Endothelial cell (in vitro differentiated cells): ENCODE data around the gene COQ10B. TPM values are rescaled to one million over a fixed set of nuclear protein-coding genes. Genes with fewer than 3 reads are reported as not detected.
"Not testable (repeated sequence)": the region's sequence is repeated elsewhere in the genome, so short reads cannot be mapped to it uniquely, and the experiment has no call there.

Experiments used
- DNase-seq: peaks from one replicate; pipeline ENCODE4 v3.0.0; 2021; ENCODE audit warnings: low spot score
- H3K27ac Mint-ChIP-seq: one replicate; pipeline ENCODE4 v1.8.0; 2021; ENCODE audit warnings: mixed read lengths, inconsistent platforms; ENCODE audit not compliant: unreplicated experiment
- H3K27me3 Mint-ChIP-seq: one replicate; pipeline ENCODE4 v1.8.0; 2021; ENCODE audit warnings: mild to moderate bottlenecking, moderate library complexity, mixed read lengths, inconsistent platforms; ENCODE audit not compliant: unreplicated experiment
- H3K36me3 Mint-ChIP-seq: one replicate; pipeline ENCODE4 v1.8.0; 2021; ENCODE audit warnings: mild to moderate bottlenecking, low read depth, mixed read lengths, inconsistent platforms; ENCODE audit not compliant: unreplicated experiment
- H3K4me1 Mint-ChIP-seq: one replicate; pipeline ENCODE4 v1.8.0; 2021; ENCODE audit warnings: mild to moderate bottlenecking, mixed read lengths, inconsistent platforms; ENCODE audit not compliant: unreplicated experiment
- H3K4me3 Mint-ChIP-seq: one replicate; pipeline ENCODE4 v1.8.0; 2021; ENCODE audit warnings: mild to moderate bottlenecking, mixed read lengths, inconsistent platforms; ENCODE audit not compliant: unreplicated experiment
- H3K9me3 Mint-ChIP-seq: one replicate; pipeline ENCODE4 v1.8.0; 2021; ENCODE audit warnings: mixed read lengths, inconsistent platforms; ENCODE audit not compliant: unreplicated experiment
- total RNA-seq: library from RNA; stranded (reverse); fragmentation: NEBNext Ultra II Directional; extraction: Animal tissue kit (Norgen Biotek cat#: 25700); gene quantifications from one replicate; pipeline ENCODE4 v1.2.1, GENCODE V29; 2021; ENCODE audit not compliant: unreplicated experiment
- TF ChIP-seq, protein P1 (sequence below): fragments of 200-600 bp; sonication (generic); IDR thresholded peaks from one replicate; pipeline ENCODE4 v1.5.0; 2021; ENCODE audit warnings: antibody characterized with exemption; ENCODE audit not compliant: unreplicated experiment

COQ10B gene
- total RNA-seq, 1 donor from 2014 or later: 22.1 TPM

DNA sequence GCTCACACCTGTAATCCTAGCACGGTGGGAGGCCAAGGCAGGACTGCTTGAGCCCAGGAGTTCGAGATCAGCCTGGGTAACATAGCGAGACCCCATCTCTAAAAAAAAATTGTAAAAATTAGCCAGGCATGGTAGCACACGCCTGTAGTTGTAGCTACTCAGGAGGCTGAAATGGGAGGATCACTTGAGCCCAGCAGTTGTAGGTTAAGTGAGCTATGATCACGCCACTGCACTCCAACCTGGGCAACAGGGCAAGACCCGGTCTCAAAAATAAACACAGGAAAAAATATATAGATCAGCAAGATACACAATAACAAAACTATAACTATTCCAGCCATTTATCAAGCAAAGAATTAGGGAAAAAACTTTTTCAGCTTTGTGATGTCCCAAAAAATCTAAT lies 21.5 kb upstream of the COQ10B start:
- Mint-ChIP-seq H3K4me3 (no peak overlapping the region), H3K36me3 (peaks cover 8% of the 10 kb centered on the region), H3K27me3 (peaks cover 13% of the 10 kb centered on the region), H3K27ac (peak overlapping the region; percentile 37), H3K9me3 (no peaks in the 10 kb centered on the region), H3K4me1 (peaks cover 48% of the 10 kb centered on the region)
- no peak for DNase-seq
- TF ChIP-seq, protein P1, sequence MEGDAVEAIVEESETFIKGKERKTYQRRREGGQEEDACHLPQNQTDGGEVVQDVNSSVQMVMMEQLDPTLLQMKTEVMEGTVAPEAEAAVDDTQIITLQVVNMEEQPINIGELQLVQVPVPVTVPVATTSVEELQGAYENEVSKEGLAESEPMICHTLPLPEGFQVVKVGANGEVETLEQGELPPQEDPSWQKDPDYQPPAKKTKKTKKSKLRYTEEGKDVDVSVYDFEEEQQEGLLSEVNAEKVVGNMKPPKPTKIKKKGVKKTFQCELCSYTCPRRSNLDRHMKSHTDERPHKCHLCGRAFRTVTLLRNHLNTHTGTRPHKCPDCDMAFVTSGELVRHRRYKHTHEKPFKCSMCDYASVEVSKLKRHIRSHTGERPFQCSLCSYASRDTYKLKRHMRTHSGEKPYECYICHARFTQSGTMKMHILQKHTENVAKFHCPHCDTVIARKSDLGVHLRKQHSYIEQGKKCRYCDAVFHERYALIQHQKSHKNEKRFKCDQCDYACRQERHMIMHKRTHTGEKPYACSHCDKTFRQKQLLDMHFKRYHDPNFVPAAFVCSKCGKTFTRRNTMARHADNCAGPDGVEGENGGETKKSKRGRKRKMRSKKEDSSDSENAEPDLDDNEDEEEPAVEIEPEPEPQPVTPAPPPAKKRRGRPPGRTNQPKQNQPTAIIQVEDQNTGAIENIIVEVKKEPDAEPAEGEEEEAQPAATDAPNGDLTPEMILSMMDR: no peak

DNA sequence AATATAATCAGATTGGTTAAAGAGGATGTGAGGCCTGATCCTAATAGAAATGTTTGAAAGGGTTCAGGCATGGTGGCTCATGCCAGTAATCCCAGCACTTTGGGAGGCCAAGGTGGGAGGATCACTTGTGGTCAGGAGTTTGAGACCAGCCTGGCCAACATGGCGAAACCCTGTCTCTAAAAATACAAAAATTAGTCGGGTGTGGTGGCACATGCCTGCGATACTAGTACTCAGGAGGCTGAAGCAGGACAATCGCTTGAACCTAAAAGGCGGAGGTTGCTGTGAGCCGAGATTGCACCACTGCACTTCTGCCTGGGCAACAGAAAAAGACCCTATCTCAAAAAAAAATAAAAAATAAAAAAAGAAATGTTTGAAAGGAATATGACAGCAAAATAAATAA lies 20.8 kb upstream of the COQ10B start:
- not testable (repeated sequence) for DNase-seq, H3K27ac Mint-ChIP-seq, H3K36me3 Mint-ChIP-seq, H3K9me3 Mint-ChIP-seq
- Mint-ChIP-seq H3K4me3 (peak overlapping the region; percentile 99), H3K27me3 (peaks cover 13% of the 10 kb centered on the region), H3K4me1 (peaks cover 45% of the 10 kb centered on the region)

DNA sequence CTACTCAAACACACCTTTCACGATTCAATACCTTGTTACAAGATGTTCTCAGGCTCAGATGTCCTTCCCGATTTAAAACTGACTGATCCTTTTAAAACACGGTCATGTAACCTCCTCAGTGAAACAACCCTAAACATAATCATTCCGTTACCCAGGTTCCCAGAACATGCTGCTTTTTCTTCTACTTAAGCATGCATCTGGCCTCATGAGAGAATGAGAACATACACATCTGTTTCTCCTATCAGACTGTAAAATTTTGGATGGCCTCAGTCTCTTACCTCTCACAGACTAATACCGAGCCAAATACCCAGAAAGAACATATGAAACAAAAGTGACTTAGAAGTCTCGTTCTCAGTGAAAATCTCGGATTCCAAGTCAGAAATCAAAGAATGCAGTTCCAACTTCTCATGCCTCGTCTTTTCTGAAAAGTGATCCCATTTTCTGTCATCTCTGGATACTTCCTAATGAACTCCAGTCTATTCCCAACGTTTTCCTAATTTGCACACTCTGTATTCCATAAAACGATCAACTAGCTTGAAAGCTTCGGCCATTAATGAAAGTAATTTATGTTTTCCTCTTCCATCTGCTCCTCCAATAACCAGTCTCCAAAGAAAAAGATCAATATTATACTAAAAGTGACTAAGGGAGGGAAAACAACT lies 19.4 kb upstream of the COQ10B start:
- DNase-seq: no peak
- TF ChIP-seq, protein P1: no peak
- peak overlapping the region; percentile 99 for H3K4me3 Mint-ChIP-seq
- H3K36me3 Mint-ChIP-seq: peaks cover 6% of the 10 kb centered on the region
- H3K27me3 Mint-ChIP-seq: peaks cover 13% of the 10 kb centered on the region
- no peaks in the 10 kb centered on the region for H3K9me3 Mint-ChIP-seq
- peaks cover 43% of the 10 kb centered on the region for H3K4me1 Mint-ChIP-seq
- peak overlapping the region; percentile 100 for H3K27ac Mint-ChIP-seq

DNA sequence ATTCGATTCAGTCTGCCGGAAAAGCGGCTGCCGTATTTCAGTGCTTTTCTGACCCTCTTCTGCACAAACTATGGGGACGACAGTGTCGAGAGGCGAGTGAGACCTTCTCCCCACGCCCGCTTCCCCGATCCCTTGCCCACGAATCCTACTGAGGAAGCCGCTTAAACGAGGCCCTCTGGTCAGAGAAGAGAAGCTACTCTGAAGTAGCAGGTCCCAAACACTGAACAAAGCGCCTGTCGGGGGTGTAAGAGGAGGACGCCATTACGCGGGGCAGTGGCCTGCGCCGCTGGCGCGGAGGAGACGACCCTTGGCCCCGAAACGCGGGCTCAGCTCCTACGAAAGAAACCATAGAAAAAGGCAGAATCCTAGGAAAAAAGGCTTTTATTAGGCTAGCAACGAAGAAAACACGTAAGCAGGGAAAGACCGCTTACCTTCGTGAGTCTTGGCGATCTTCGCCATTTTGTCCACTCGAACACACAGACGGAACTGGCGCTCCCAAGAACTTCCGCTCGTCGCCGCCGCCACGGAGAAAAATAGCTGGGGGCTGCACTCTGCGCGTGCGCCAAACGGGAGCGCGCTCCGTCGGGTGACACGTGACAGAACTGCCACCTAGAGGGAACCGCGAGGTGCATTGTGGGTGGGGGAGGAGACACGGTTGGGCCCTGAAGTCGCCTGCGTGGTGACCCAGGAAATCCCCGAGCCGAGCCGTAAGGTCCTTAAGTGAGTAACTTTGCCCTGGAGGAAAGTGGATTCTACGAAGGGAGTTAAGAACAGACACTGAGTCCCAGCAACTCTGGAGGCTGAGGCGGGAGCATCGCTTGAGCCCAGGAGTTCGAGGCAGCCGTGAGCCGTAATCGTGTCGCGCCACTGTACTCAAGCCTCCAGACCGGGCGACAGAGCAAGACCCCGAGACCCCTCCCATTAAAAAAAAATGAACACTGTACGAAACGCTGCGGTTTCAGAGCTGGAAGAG lies 18.5 kb upstream of the COQ10B start, which contains the start of gene SF3B1:
Gene SF3B1 (minus strand): TSS at position 488 of the 973 bp plus-strand sequence. CDS start 29 bp downstream, at position 459.
- Mint-ChIP-seq H3K9me3 (no peaks in the 10 kb centered on the region), H3K4me3 (peak within 1 kb of the TSS; percentile 99), H3K36me3 (peaks cover 4% of the 10 kb centered on the region), H3K27me3 (peaks cover 13% of the 10 kb centered on the region), H3K27ac (peak within 1 kb of the TSS; percentile 100), H3K4me1 (peaks cover 41% of the 10 kb centered on the region)
- TF ChIP-seq, protein P1: no peak
- DNase-seq: peak; percentile 99

DNA sequence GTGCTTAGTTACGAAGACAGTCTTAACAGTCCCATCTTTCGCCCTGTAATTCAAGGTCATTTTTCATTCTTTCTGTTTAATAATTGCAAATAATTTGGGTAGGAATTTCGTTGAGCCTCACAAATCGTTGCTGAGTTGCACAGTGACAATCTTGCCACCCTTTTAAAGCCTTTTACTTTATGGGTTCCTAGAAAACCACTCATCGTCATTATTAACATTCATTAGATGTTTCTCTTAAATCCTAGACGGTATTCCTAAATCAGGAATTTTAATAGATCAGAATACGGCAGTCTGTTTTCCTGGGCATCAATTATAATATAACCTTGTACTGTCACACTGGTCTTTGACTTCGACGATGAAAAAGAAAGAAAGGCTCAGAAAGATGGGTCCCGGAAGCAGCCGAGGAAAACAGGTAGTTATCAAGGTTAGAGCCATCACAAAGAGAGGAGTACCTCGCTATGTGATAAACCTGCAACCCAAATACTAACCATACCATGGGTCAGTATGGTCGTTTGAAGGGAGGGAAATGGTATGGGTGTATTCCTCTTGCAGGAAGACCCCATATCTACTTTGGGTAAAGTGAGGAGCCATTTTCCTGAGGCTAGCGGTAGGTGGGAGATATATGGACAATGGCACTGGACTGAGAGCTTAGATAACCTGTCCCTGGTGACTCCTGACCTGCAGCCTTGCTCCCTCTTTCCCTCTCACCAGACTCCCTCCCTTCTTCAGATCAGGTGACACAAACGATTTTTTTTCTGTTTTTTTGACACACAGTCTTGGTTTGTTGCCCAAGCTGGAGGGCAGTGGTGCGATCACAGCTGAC lies 17.5 kb upstream of the COQ10B start:
- H3K27me3 Mint-ChIP-seq: peaks cover 13% of the 10 kb centered on the region
- no peak for DNase-seq
- TF ChIP-seq, protein P1: no peak
- H3K36me3 Mint-ChIP-seq: peaks cover 4% of the 10 kb centered on the region
- peaks cover 38% of the 10 kb centered on the region for H3K4me1 Mint-ChIP-seq
- H3K27ac Mint-ChIP-seq: peak overlapping the region; percentile 100
- peak overlapping the region; percentile 99 for H3K4me3 Mint-ChIP-seq
- no peaks in the 10 kb centered on the region for H3K9me3 Mint-ChIP-seq
